CD4-positive, alpha-beta T cell treated with Interleukin-6 at 100 ng/mL for 8 hours (primary cell): ENCODE data around the gene BICC1.

Experiments used
- DNase-seq: peaks from one replicate; pipeline ENCODE4 v3.0.0-alpha.2; 2020; ENCODE audit warnings: mixed read lengths, low spot score

BICC1 gene

GRCh38 chr10:58706836-58707235 is 194.2 kb downstream of the BICC1 start:
- no peak for DNase-seq

DNA sequence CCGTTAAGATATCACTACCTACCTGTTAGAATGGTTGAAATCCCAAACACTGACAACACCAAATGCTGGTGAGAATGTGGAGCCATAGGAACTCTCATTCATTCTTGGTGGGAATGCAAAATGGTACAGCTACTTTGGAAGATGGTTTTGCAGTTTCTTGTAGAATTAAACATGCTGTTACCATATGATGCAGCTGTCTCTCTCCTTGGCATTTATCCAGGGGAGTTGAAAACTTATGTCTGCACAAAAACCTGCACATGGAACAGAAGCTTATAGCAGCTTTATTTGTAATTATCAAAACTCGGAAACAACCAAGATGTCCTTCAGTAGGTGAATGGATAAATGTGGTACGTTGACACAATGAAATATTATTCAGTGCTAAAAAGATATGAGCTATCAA is 199.5 kb downstream of the BICC1 start:
- no peak for DNase-seq

- no peak for DNase-seq
These were observed 200.3 kb downstream of the BICC1 start for GRCh38 chr10:58712982-58713381.

DNA sequence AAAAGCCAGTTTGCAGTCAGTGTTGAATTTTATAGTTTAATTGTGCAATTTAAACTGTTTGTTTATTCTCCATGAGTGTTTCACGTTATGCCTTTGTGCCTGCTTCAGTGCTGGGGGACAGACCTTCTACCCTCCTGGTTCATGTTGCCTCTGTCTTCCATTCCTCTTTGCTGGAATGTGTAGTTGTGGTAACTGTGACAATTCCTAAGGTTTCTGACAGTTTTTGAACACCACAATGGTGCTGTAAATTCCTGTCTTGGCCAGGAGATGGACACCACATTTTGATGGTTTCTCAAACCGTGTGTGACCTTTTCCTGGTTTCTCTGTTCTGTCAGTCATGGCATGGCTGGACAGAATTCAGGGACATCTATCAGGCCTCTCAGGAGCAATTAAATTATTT is 201.7 kb downstream of the BICC1 start:
- no peak for DNase-seq

GRCh38 chr10:58715061-58715460 is 202.4 kb downstream of the BICC1 start:
- no peak for DNase-seq

GRCh38 chr10:58718596-58718995 is 205.9 kb downstream of the BICC1 start:
- no peak for DNase-seq

GRCh38 chr10:58721601-58722281 is 209.1 kb downstream of the BICC1 start:
- DNase-seq: no peak

DNA sequence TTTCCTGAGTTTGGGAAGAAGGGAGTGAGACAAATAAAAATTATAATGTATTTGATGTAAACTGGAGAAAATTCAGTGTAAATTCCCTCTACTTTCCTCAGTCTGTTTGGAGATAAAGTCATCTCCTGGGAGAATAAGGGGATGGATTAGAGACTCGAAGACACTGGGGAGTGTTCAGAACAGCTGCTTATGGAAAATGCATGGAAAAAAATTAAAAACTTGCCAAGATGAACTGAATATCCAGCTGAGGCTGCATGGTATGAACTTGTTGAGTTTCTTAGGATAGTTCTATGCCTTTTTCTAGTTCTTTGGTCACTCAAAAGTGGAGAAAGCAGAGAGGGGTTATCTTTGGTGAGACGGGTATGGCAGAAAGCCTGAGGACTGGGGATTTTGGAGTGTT is 210.5 kb downstream of the BICC1 start:
- DNase-seq: no peak

DNA sequence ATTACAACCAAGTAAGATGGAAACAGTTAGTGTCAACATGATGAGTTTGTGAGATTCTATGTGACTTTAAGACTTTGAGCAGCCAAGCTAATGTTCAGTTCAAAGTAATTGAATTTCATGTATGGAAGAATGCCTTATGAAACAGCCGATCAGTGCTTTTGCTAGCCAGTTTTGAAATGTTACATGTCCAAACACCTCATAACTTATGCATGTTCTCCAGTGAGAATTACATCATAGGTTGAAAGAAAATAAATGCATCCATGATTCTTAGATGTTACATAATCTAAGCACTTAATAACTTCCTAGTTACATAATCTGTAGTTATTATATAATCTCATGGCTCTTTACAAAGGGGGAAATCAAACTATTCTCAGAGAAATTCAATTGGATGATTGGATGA is 211.3 kb downstream of the BICC1 start:
- DNase-seq: no peak

DNA sequence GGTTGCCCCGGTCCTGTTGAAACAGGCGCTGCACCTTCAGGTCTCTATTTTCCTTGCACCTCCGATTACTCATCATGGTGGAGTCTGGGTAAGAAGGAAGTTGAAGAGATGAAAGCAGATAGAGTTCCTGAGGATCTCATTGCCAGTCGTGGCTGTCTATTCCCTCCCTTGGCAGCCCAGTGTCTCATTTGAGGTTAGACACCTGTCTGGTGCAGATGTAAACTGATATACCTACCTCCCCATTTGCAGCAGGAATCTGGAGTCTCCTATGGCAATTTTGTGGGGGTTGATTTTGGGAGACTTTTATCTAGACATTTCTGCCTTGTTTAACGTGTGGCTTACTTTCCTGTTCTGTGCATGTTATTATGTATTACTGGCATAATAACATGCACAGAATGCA is 212.1 kb downstream of the BICC1 start:
- DNase-seq: no peak

GRCh38 chr10:58725901-58726300 is 213.2 kb downstream of the BICC1 start:
- DNase-seq: no peak

GRCh38 chr10:58727633-58728032 is 215.0 kb downstream of the BICC1 start:
- DNase-seq: no peak

DNA sequence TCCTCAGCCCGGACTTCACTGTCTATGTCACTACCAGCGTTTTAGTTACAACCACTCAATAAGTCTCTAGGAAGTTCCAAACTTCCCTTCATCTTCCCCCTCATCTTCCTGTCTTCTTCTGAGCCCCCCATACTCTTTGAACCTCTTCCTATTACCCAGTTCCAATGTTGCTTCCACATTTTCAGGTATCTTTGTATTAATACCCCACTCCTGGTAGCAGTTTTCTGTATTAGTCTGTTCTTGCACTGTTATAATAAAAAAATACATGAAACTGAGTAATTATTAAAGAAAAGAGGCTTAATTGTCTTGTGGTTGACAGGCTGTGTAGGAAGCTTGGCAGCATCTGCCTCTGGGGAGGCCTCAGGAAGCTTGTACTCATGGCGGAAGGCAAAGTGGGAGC is 218.6 kb downstream of the BICC1 start:
- DNase-seq: no peak

- no peak for DNase-seq
These were observed 220.8 kb downstream of the BICC1 start for GRCh38 chr10:58733436-58733835.

GRCh38 chr10:58734116-58734515 is 221.4 kb downstream of the BICC1 start:
- DNase-seq: no peak

- DNase-seq: no peak
These were observed 222.0 kb downstream of the BICC1 start for GRCh38 chr10:58734664-58735063.

DNA sequence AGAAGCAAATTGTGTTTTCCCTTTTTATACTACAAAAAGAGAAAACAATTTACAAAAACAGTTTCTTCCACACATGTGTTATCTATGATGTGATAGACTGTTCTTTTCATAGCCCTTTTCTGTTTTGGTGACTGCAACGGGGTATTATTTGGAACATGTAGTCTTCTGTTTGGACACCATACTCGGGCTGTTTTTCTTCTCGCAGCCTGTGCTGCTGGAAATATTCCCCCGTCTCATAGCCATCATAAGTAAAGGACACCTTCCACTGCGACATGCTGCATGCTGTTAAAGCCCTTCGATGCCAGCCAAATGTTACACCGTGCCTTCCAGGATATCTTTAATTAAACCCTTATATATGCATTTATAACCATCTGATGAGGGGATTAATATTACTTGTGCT is 222.4 kb downstream of the BICC1 start:
- DNase-seq: no peak

GRCh38 chr10:58740620-58741369 is 228.1 kb downstream of the BICC1 start:
- DNase-seq: no peak

DNA sequence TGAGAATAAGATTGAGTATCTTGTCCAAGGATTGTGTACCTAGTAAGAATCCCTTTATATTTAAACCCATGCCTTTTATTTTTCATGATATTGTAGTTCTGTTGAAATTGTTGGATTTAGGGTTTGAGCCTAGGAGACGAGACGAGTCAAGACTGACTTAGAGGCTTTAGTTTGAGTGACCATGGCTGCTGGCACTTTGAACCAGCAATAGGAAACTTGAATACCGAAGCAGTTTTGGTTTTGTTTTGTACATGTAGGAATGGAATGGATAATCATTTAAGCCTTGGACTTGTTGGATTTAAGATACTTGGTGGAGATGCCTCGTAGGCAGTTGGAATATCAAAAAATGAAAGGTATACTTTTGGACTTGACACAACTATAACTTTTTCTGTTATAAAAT is 229.0 kb downstream of the BICC1 start:
- no peak for DNase-seq

- DNase-seq: no peak
These were observed 229.5 kb downstream of the BICC1 start for GRCh38 chr10:58742141-58742540.

GRCh38 chr10:58743466-58744115 is 230.9 kb downstream of the BICC1 start:
- no peak for DNase-seq

DNA sequence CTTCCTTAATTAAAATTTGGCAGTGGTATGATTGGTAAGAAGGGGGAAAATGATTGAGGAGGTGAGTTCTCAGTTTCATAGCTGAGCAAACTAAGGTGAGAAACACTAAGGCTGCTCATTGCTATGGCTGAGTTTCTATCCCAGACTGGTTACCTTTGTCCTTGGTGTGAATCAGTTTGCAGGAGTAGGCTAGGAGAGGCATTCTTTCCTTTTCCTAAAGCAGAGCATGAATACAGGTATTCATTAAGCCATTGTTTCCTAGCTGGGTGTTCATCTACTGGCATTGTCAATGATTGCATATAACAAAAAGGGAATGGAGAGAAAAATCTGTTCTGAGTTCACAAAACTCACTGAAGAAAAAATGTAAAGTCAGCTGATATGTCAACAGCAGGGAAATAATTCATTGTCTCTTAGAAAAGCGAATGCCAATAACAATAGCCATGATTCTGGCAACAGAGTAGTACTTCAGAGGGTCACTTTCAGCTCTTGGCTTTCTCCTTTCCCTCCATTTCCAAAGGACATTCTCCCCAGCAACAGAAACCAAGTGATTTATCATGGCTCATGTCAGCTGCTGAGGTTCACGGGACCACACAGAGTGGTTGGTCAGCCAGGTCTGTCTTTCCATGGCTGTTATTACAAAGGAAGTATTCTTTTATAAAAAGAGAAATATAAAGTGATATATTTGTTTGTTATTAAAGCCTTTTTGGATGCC is 234.0 kb downstream of the BICC1 start:
- DNase-seq: no peak

DNA sequence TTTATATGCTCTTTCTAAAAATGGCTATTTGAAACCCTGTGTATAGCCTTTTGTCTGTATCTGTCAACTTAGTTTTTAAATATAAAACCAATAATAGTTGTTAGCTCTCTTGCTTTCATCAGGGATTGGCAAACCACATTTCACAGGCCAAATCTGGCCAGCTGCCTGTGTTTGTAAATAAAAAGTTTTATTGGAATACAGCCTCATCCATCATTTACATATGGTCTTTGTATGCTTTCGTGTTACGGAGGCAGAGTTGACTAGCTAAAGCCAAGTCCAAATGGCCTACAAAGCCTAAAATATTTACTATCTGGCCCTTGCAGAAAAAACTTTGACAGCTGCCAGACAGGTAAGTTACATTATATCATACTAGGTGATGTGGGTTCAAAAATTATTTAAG is 235.0 kb downstream of the BICC1 start:
- no peak for DNase-seq
